HAP-1 (cell line): ENCODE results near the gene LGALS4.
A peak's percentile ranks its signal among the peaks of the same experiment; 100 is the strongest.
"Not testable (repeated sequence)": the region's sequence is repeated elsewhere in the genome, so short reads cannot be mapped to it uniquely, and the experiment has no call there.

Source experiments
- DNase-seq, 2 experiments: peaks; one replicate each; pipeline ENCODE4 v3.0.0-alpha.2; 2016 to 2020; ENCODE audit warnings: low spot score in 2 of 2
- H3K27me3 ChIP-seq: fragments of 250-450 bp; sonication (Bioruptor Pico); 2 replicates; pipeline ENCODE4 v1.5.1; 2020; ENCODE audit warnings: low read depth, mild to moderate bottlenecking, moderate library complexity
- H3K36me3 ChIP-seq: fragments of 250-450 bp; sonication (Bioruptor Pico); replicated peaks from 2 replicates; pipeline ENCODE4 v1.5.1; 2020; ENCODE audit warnings: mild to moderate bottlenecking
- H3K4me1 ChIP-seq: fragments of 250-450 bp; sonication (Bioruptor Pico); 2 replicates; pipeline ENCODE4 v1.5.1; 2020; ENCODE audit warnings: mild to moderate bottlenecking
- H3K4me3 ChIP-seq: fragments of 250-450 bp; sonication (Bioruptor Pico); 2 replicates; pipeline ENCODE4 v1.5.1; 2020; ENCODE audit warnings: mild to moderate bottlenecking, moderate library complexity
- H3K9me3 ChIP-seq: fragments of 250-450 bp; sonication (Bioruptor Pico); 2 replicates; pipeline ENCODE4 v1.5.1; 2020; ENCODE audit warnings: mild to moderate bottlenecking, moderate library complexity
- in situ Hi-C: fragments of 300-500 bp; cut with MboI; formaldehyde crosslinking; loops from 3 replicates; pipeline ENCODE4 v1.14.3; 2020; ENCODE audit warnings: low sequenced_read_pairs, inconsistent platforms, mixed read lengths

The LGALS4 gene

DNA sequence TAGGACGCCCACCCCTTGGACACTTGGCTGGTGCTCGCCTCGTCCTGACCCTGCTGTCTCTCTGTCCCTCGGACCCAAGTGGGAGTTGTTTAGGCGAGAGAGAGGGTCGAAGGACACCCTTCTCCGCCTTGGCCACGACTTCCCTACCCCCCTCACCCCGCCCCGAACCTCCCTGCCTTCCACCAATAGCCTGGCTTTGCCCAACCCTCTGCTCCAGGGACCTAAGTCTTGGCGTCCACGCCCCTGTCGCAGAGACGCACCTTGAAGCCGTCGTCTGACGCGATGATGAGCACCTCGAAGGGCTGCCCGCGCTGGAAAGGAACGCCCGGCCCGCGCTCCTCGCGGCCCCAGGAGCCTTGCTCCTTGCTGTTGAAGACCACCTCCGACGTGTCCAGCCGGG, 41.2 kb downstream of the LGALS4 start:
- H3K9me3 ChIP-seq, H3K4me1 ChIP-seq, H3K27me3 ChIP-seq, DNase-seq, H3K4me3 ChIP-seq, in situ Hi-C loops, H3K36me3 ChIP-seq: not testable (repeated sequence)

- DNase-seq, in situ Hi-C loops: not testable (repeated sequence)
Measured at GRCh38 chr19:38770949-38771275, 41.8 kb downstream of the LGALS4 start.

GRCh38 chr19:38770228-38770948, 42.4 kb downstream of the LGALS4 start:
- DNase-seq, H3K27me3 ChIP-seq, in situ Hi-C loops, H3K4me1 ChIP-seq, H3K9me3 ChIP-seq, H3K4me3 ChIP-seq, H3K36me3 ChIP-seq: not testable (repeated sequence)

More at GRCh38 chr19:38770949-38771275, 41.8 kb downstream of the LGALS4 start:
- H3K4me1 ChIP-seq, H3K36me3 ChIP-seq, H3K4me3 ChIP-seq, H3K9me3 ChIP-seq, H3K27me3 ChIP-seq: not testable (repeated sequence)

GRCh38 chr19:38769635-38770211, 43.0 kb downstream of the LGALS4 start:
- peak in 1 of 2 experiments; percentile 43 for DNase-seq
- H3K27me3 ChIP-seq: no peaks in the 10 kb centered on the region
- no peaks in the 10 kb centered on the region for H3K36me3 ChIP-seq
- no peaks in the 10 kb centered on the region for H3K4me1 ChIP-seq
- in situ Hi-C loops: no loop called here
- no peak overlapping the region for H3K4me3 ChIP-seq
- no peaks in the 10 kb centered on the region for H3K9me3 ChIP-seq

GRCh38 chr19:38766276-38767047, 46.3 kb downstream of the LGALS4 start:
- in situ Hi-C loops: no loop called here
- no peak for DNase-seq
- H3K36me3 ChIP-seq: no peaks in the 10 kb centered on the region
- no peaks in the 10 kb centered on the region for H3K9me3 ChIP-seq
- no peaks in the 10 kb centered on the region for H3K4me1 ChIP-seq
- no peaks in the 10 kb centered on the region for H3K27me3 ChIP-seq
- no peak overlapping the region for H3K4me3 ChIP-seq

DNA sequence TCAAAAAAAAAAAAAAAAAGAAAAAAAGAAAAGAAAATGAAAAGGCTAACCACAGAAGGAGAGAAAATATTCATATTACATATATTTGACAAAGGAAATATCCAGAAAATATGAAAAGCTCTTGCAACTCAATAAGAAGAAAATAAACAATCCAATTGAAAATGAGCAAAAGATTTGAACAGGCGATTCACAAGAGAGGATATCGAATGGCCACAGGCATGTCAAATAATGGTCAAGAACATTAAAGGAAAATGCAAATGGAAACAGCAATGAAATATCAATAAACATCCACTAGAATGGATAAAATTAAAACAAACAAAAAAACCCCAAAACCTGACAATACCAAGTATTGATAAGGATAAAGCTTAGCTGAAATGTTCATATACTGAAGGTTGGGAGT, 47.5 kb downstream of the LGALS4 start:
- no peak for DNase-seq
- in situ Hi-C loops: no loop called here
- Histone ChIP-seq H3K9me3 (no peaks in the 10 kb centered on the region), H3K4me3 (no peak overlapping the region), H3K4me1 (no peaks in the 10 kb centered on the region), H3K36me3 (no peaks in the 10 kb centered on the region), H3K27me3 (no peaks in the 10 kb centered on the region)

GRCh38 chr19:38763795-38764220, 48.9 kb downstream of the LGALS4 start:
- no peak overlapping the region for H3K4me3 ChIP-seq
- H3K4me1 ChIP-seq: no peaks in the 10 kb centered on the region
- no peaks in the 10 kb centered on the region for H3K27me3 ChIP-seq
- in situ Hi-C loops: no loop called here
- H3K36me3 ChIP-seq: no peaks in the 10 kb centered on the region
- no peaks in the 10 kb centered on the region for H3K9me3 ChIP-seq
- no peak for DNase-seq

- in situ Hi-C loops, H3K9me3 ChIP-seq, H3K4me1 ChIP-seq, H3K4me3 ChIP-seq, H3K27me3 ChIP-seq, DNase-seq, H3K36me3 ChIP-seq: not testable (repeated sequence)
Measured at GRCh38 chr19:38761884-38762389, 50.8 kb downstream of the LGALS4 start.

DNA sequence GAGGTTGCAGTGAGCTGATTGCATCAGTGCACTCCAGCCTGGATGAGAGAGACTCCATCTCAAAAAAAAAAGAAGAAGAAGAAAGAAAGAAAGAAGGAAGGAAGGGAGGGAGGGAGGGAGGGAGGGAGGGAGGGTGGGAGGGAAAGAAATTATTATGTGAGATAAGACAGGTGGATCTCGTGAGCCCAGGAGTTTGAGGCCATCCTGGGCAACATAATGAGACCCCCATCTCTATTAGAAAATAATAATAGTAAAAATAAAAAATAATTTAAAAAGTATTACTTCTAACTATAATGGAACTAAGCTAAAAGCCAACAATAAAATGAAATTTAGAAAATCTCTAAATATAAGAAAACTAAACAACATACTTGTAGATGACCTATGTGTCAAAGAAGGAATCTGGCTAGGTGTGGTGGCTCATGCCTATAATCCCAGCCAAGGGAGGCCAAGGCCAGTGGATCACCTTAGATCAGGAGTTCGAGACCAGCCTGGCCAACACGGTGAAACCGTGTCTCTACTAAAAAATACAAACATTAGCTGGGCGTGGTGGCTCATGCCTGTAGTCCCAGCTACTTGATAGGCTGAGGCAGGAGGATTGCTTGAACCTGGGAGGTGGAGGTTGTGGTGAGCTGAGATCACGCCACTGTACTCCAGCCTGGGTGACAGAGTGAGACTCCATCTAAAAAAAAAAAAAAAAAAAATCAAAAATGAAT, 51.8 kb downstream of the LGALS4 start:
- H3K4me1 ChIP-seq, DNase-seq, H3K27me3 ChIP-seq, H3K4me3 ChIP-seq, H3K9me3 ChIP-seq, H3K36me3 ChIP-seq, in situ Hi-C loops: not testable (repeated sequence)

- no peak for DNase-seq
- no peaks in the 10 kb centered on the region for H3K9me3 ChIP-seq
- H3K4me3 ChIP-seq: no peak overlapping the region
- no peaks in the 10 kb centered on the region for H3K36me3 ChIP-seq
- no peaks in the 10 kb centered on the region for H3K4me1 ChIP-seq
- in situ Hi-C loops: no loop called here
- H3K27me3 ChIP-seq: no peaks in the 10 kb centered on the region
Measured at GRCh38 chr19:38759590-38760003, 53.1 kb downstream of the LGALS4 start.

- H3K36me3 ChIP-seq, H3K9me3 ChIP-seq, H3K27me3 ChIP-seq, H3K4me3 ChIP-seq, H3K4me1 ChIP-seq, DNase-seq, in situ Hi-C loops: not testable (repeated sequence)
Measured at GRCh38 chr19:38754196-38754595, 58.5 kb downstream of the LGALS4 start.

GRCh38 chr19:38753783-38754182, 59.0 kb downstream of the LGALS4 start:
- H3K4me1 ChIP-seq, H3K4me3 ChIP-seq, H3K27me3 ChIP-seq, in situ Hi-C loops, H3K9me3 ChIP-seq, H3K36me3 ChIP-seq, DNase-seq: not testable (repeated sequence)
